Thyroid gland (tissue), 4 donors: ENCODE measurements around the gene SIVA1. TPM values are rescaled to one million over a fixed set of nuclear protein-coding genes. Genes with fewer than 3 reads are reported as not detected.

Source experiments
- DNase-seq, 2 donors: peaks; one replicate each; pipeline ENCODE4 v3.0.0-alpha.2; 2019
- H3K27ac ChIP-seq, 3 donors: fragments of 200-600 bp; sonication (generic); 1 replicate in 2 of 3; 2 replicates in 1 of 3; pipeline ENCODE4 v1.5.1; 2016 to 2019; ENCODE audit warnings: mild to moderate bottlenecking in 1 of 3, moderate library complexity in 1 of 3
- H3K27me3 ChIP-seq: fragments of 200-600 bp; sonication (generic); one replicate; pipeline ENCODE4 v1.5.1; 2019
- H3K36me3 ChIP-seq, 2 donors: fragments of 200-600 bp; sonication (generic); one replicate each; pipeline ENCODE4 v1.5.1; 2016 to 2019
- H3K4me1 ChIP-seq, 2 donors: fragments of 200-600 bp; sonication (generic); one replicate each; pipeline ENCODE4 v1.5.1; 2017 to 2019
- H3K4me3 ChIP-seq, 3 donors: fragments of 200-600 bp; sonication (generic); replicated peaks in 1 of 3; 1 replicate in 2 of 3; 2 replicates in 1 of 3; pipeline ENCODE4 v1.5.1; 2016; ENCODE audit warnings: mild to moderate bottlenecking in 1 of 3
- H3K9me3 ChIP-seq: fragments of 200-600 bp; sonication (generic); one replicate; pipeline ENCODE4 v1.5.1; 2017
- POLR2A ChIP-seq, 2 donors: fragments of 450-650 bp; IDR thresholded peaks; one replicate each; pipeline ENCODE4 v1.6.1; 2017; ENCODE audit warnings: antibody characterized with exemption in 2 of 2, mild to moderate bottlenecking in 2 of 2, moderate library complexity in 1 of 2
- WGBS, 2 donors: methylation state at CpG; one replicate each; pipeline ENCODE4 v1.1.5; 2017; 5-methylcytosine and 5-hydroxymethylcytosine counted together
- intact Hi-C: fragments of 100-400 bp; cut with DNase I; formaldehyde crosslinking; loops from one replicate; pipeline ENCODE4 v1.15.1; 2023
- total RNA-seq, 4 donors: library from RNA; depleted of rRNA; stranded (reverse); fragments of >200 nt; gene quantifications; one replicate each; pipeline ENCODE4 v1.2.3, GENCODE V29; 2016
- TF ChIP-seq, protein P1 (sequence below), 6 experiments: fragments of 200-600 bp in 3 of 6; fragments of 450-650 bp in 3 of 6; sonication (generic) in 3 of 6; IDR thresholded peaks; one replicate each; pipeline ENCODE4 v1.5.1; 2016 to 2019; ENCODE audit warnings: antibody characterized with exemption in 6 of 6, mild to moderate bottlenecking in 2 of 6, inconsistent platforms in 1 of 6, moderate library complexity in 1 of 6

The SIVA1 gene
- total RNA-seq, 4 donors from 2014 or later = 137 to 388 (median 239) TPM

GRCh38 chr14:104743461-104744380, 9.2 kb upstream of the SIVA1 start:
- no peak for TF ChIP-seq POLR2A (IDR thresholded peaks at IDR 0.05)
- TF ChIP-seq, protein P1, sequence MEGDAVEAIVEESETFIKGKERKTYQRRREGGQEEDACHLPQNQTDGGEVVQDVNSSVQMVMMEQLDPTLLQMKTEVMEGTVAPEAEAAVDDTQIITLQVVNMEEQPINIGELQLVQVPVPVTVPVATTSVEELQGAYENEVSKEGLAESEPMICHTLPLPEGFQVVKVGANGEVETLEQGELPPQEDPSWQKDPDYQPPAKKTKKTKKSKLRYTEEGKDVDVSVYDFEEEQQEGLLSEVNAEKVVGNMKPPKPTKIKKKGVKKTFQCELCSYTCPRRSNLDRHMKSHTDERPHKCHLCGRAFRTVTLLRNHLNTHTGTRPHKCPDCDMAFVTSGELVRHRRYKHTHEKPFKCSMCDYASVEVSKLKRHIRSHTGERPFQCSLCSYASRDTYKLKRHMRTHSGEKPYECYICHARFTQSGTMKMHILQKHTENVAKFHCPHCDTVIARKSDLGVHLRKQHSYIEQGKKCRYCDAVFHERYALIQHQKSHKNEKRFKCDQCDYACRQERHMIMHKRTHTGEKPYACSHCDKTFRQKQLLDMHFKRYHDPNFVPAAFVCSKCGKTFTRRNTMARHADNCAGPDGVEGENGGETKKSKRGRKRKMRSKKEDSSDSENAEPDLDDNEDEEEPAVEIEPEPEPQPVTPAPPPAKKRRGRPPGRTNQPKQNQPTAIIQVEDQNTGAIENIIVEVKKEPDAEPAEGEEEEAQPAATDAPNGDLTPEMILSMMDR (IDR thresholded peaks at IDR 0.05) = no peak
- Histone ChIP-seq H3K4me1 (no peaks in the 10 kb centered on the region), H3K4me3 (no peak overlapping the region), H3K27me3 (no peaks in the 10 kb centered on the region), H3K27ac (no peak overlapping the region), H3K9me3 (no peaks in the 10 kb centered on the region), H3K36me3 (no peaks in the 10 kb centered on the region)
- no peak for DNase-seq
- intact Hi-C loops = no loop called here
- WGBS, 2 donors = 87 to 92% methylated on average over 25 to 27 of the region's 28 CpGs

DNA sequence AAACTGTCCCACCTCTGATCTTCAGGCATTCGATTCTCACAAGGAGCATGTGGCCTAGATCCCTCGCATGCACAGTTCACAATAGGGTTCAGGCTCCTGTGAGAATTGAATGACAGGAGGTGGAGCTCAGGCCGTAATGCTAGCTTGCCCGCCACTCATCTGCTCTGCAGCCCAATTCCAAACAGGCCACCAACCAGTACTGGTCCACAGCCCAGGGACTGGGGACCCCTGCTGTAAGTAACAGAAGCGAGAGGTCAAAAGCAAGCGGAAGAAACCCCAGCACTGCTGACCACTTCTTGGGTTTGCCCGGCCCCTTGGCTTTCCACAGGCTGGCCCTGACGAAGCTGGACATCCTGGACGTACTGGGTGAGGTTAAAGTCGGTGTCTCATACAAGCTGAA, 8.5 kb upstream of the SIVA1 start:
- Histone ChIP-seq H3K4me1 (no peaks in the 10 kb centered on the region), H3K27ac (no peak overlapping the region), H3K4me3 (no peak overlapping the region), H3K9me3 (no peaks in the 10 kb centered on the region), H3K36me3 (no peaks in the 10 kb centered on the region), H3K27me3 (no peaks in the 10 kb centered on the region)
- 95 to 98% methylated on average over 8 to 10 of the region's 10 CpGs for WGBS, 2 donors
- DNase-seq = no peak
- TF ChIP-seq, protein P1 (IDR thresholded peaks at IDR 0.05) = no peak
- TF ChIP-seq POLR2A (IDR thresholded peaks at IDR 0.05) = no peak
- intact Hi-C loops = no loop called here

DNA sequence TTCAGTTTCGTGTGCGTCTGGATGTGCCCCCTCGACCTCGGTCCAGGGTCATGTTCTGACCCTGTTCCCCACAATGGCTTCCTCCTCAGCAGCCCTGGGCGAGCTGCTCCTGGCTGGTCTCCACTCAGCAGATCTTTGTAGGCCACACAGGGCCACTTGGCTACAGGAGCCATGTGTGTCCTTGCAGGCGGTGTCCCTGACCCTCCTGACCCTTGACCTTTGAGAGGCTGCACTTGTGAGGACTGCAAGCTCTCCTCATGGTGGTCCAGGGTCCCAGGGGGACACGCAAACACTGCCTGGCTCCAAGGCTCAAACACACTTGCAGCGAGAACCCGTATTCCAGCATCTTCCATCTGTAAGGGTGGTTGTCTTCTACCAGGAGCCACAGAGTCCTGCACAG, 7.5 kb upstream of the SIVA1 start:
- H3K9me3 ChIP-seq = no peaks in the 10 kb centered on the region
- no peak overlapping the region for H3K27ac ChIP-seq
- H3K4me3 ChIP-seq = no peak overlapping the region
- no peak for DNase-seq
- WGBS, 2 donors = 94 to 98% methylated on average over 6 to 9 of the region's 9 CpGs
- H3K27me3 ChIP-seq = no peaks in the 10 kb centered on the region
- TF ChIP-seq, protein P1 (IDR thresholded peaks at IDR 0.05) = no peak
- no peak for TF ChIP-seq POLR2A (IDR thresholded peaks at IDR 0.05)
- no peaks in the 10 kb centered on the region for H3K36me3 ChIP-seq
- intact Hi-C loops = no loop called here
- H3K4me1 ChIP-seq = no peaks in the 10 kb centered on the region

GRCh38 chr14:104746071-104746545, 6.8 kb upstream of the SIVA1 start:
- Histone ChIP-seq H3K27me3 (no peaks in the 10 kb centered on the region), H3K4me1 (no peaks in the 10 kb centered on the region), H3K27ac (no peak overlapping the region), H3K4me3 (no peak overlapping the region), H3K9me3 (no peaks in the 10 kb centered on the region), H3K36me3 (no peaks in the 10 kb centered on the region)
- intact Hi-C loops = no loop called here
- WGBS, 2 donors = 88 to 91% methylated on average over 10 to 12 of the region's 13 CpGs
- TF ChIP-seq, protein P1 (IDR thresholded peaks at IDR 0.05) = no peak
- no peak for TF ChIP-seq POLR2A (IDR thresholded peaks at IDR 0.05)
- no peak for DNase-seq

DNA sequence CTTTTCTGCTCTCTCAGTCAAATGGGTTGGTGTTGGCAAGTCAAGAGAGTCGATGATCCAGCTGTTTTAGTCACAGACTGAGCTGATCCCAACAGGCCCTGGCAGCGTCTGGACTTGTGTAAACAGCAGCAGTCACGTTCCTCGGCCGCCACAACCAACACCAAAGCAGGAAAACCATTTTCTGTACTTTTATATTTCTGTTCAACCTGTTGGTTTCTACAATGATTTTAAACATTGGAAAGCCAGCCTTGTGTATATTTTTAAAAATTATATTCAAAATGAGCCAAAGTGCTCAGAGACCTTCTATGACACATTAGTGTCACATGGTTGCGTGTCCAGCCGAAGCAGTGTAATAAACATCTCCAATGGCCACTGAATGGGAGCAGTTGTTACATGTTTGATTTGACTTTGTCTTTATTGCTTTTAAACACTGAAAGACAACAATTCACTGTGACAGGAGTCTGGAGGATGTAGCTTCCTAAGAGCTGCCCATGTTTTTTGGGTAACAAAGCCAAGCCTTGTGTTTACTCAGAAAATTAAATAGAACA, 5.9 kb upstream of the SIVA1 start:
- H3K27ac ChIP-seq = peak overlapping the region in 1 of 3 donors; percentile 2
- peaks cover 2 to 3% of the 10 kb centered on the region in 2 donors for H3K4me1 ChIP-seq
- H3K27me3 ChIP-seq = no peaks in the 10 kb centered on the region
- no peaks in the 10 kb centered on the region for H3K9me3 ChIP-seq
- no peak overlapping the region for H3K4me3 ChIP-seq
- intact Hi-C loops = no loop called here
- DNase-seq = peak in 1 of 2 donors; percentile 47
- 66 to 72% methylated on average over 7 of the region's 7 CpGs for WGBS, 2 donors
- TF ChIP-seq, protein P1 (IDR thresholded peaks at IDR 0.05) = no peak
- TF ChIP-seq POLR2A (IDR thresholded peaks at IDR 0.05) = no peak
- H3K36me3 ChIP-seq = no peaks in the 10 kb centered on the region
